Prostate gland (tissue), 2 donors: Measurements from ENCODE around the gene APBA3. TPM values are rescaled to one million over a fixed set of nuclear protein-coding genes. Genes with fewer than 3 reads are reported as not detected.

Experiments used
- DNase-seq: peaks from one replicate; pipeline ENCODE4 v3.0.0-alpha.2; 2019; ENCODE audit warnings: low spot score
- H3K27ac ChIP-seq, 2 donors: fragments of 200-600 bp; sonication (generic); 2 replicates each; pipeline ENCODE4 v1.5.1; 2017 to 2019
- H3K27me3 ChIP-seq: fragments of 200-600 bp; sonication (generic); replicated peaks from 2 replicates; pipeline ENCODE4 v1.5.1; 2019; ENCODE audit not compliant: insufficient read depth
- H3K36me3 ChIP-seq, 2 donors: fragments of 200-600 bp; sonication (generic); 1 replicate in 1 of 2; 2 replicates in 1 of 2; pipeline versions ENCODE4 v1.5.1 to v1.8.1; 2017 to 2019
- H3K4me1 ChIP-seq: fragments of 200-600 bp; sonication (generic); replicated peaks from 2 replicates; pipeline ENCODE4 v1.5.1; 2019
- H3K4me3 ChIP-seq, 2 donors: fragments of 200-600 bp; sonication (generic); 2 replicates each; pipeline ENCODE4 v1.5.1; 2017 to 2019
- H3K9me3 ChIP-seq: fragments of 200-600 bp; sonication (generic); 2 replicates; pipeline ENCODE4 v1.5.1; 2017
- CTCF ChIP-seq, 4 experiments: fragments of 200-600 bp in 2 of 4; fragments of 450-650 bp in 2 of 4; sonication (generic) in 2 of 4; IDR thresholded peaks; 1 replicate in 3 of 4; 2 replicates in 1 of 4; pipeline ENCODE4 v1.5.1; 2016 to 2019; ENCODE audit warnings: antibody characterized with exemption in 4 of 4, mild to moderate bottlenecking in 2 of 4, moderate library complexity in 2 of 4
- POLR2A ChIP-seq: fragments of 450-650 bp; IDR thresholded peaks from one replicate; pipeline ENCODE4 v1.6.1; 2016; ENCODE audit warnings: antibody characterized with exemption, mild to moderate bottlenecking
- POLR2AphosphoS5 ChIP-seq: sonication (generic); formaldehyde crosslinking; IDR thresholded peaks from one replicate; pipeline ENCODE4 v1.6.1; 2017; ENCODE audit warnings: antibody characterized with exemption
- WGBS: methylation state at CpG from one replicate; pipeline ENCODE4 v1.1.5; 2018; 5-methylcytosine and 5-hydroxymethylcytosine counted together
- intact Hi-C: fragments of 100-400 bp; cut with DNase I; formaldehyde crosslinking; loops from one replicate; pipeline ENCODE4 v1.14.2; 2022
- total RNA-seq, 2 donors: library from RNA; depleted of rRNA; stranded (reverse); fragments of >200 nt; gene quantifications; one replicate each; pipeline ENCODE4 v1.1.0, GENCODE V29; 2016

APBA3 gene
- total RNA-seq, 2 donors from 2014 or later = 45.7 to 63.8 TPM

- Histone ChIP-seq H3K27ac (no peak overlapping the region), H3K27me3 (no peaks in the 10 kb centered on the region), H3K4me3 (no peak overlapping the region), H3K4me1 (no peaks in the 10 kb centered on the region), H3K9me3 (no peaks in the 10 kb centered on the region), H3K36me3 (no peaks in the 10 kb centered on the region)
- no peak for DNase-seq
- intact Hi-C loops = no loop called here
- TF ChIP-seq POLR2AphosphoS5 (no peak), POLR2A (no peak), CTCF (IDR thresholded peaks at IDR 0.05) (no peak)
- 87% methylated on average over 24 of the region's 24 CpGs for WGBS
These were observed 41.8 kb upstream of the APBA3 start for GRCh38 chr19:3803114-3803888.

- Histone ChIP-seq H3K4me1 (no peaks in the 10 kb centered on the region), H3K27ac (no peak overlapping the region), H3K4me3 (peak overlapping the region; percentile 7 to 9), H3K27me3 (no peaks in the 10 kb centered on the region), H3K36me3 (no peaks in the 10 kb centered on the region), H3K9me3 (no peaks in the 10 kb centered on the region)
- intact Hi-C loops = no loop called here
- DNase-seq = peak; percentile 53
- TF ChIP-seq CTCF (IDR thresholded peaks at IDR 0.05) = no peak
- peak; percentile 30 for TF ChIP-seq POLR2AphosphoS5
- no peak for TF ChIP-seq POLR2A
- 6% methylated on average over 33 of the region's 46 CpGs for WGBS
These were observed 40.1 kb upstream of the APBA3 start for GRCh38 chr19:3801412-3802096.

GRCh38 chr19:3800996-3801395 lies 39.5 kb upstream of the APBA3 start:
- no peak overlapping the region for H3K27ac ChIP-seq
- TF ChIP-seq POLR2AphosphoS5 (no peak), CTCF (IDR thresholded peaks at IDR 0.05) (no peak), POLR2A (no peak)
- H3K9me3 ChIP-seq = no peaks in the 10 kb centered on the region
- WGBS = 47% methylated on average over 20 of the region's 21 CpGs
- no peak for DNase-seq
- intact Hi-C loops = no loop called here
- H3K36me3 ChIP-seq = no peaks in the 10 kb centered on the region
- H3K27me3 ChIP-seq = no peaks in the 10 kb centered on the region
- H3K4me1 ChIP-seq = no peaks in the 10 kb centered on the region
- peak overlapping the region in 1 of 2 donors; percentile 7 for H3K4me3 ChIP-seq

GRCh38 chr19:3798137-3798536 lies 36.6 kb upstream of the APBA3 start:
- H3K27ac ChIP-seq = no peak overlapping the region
- intact Hi-C loops = no loop called here
- no peak for DNase-seq
- H3K9me3 ChIP-seq = no peaks in the 10 kb centered on the region
- no peaks in the 10 kb centered on the region for H3K36me3 ChIP-seq
- TF ChIP-seq CTCF (IDR thresholded peaks at IDR 0.05) = no peak
- no peak for TF ChIP-seq POLR2A
- no peak for TF ChIP-seq POLR2AphosphoS5
- no peaks in the 10 kb centered on the region for H3K4me1 ChIP-seq
- H3K27me3 ChIP-seq = no peaks in the 10 kb centered on the region
- WGBS = 64% methylated on average over 6 of the region's 6 CpGs
- H3K4me3 ChIP-seq = no peak overlapping the region

GRCh38 chr19:3796358-3796757 lies 34.9 kb upstream of the APBA3 start:
- Histone ChIP-seq H3K27me3 (no peaks in the 10 kb centered on the region), H3K4me3 (no peak overlapping the region), H3K4me1 (no peaks in the 10 kb centered on the region), H3K27ac (no peak overlapping the region), H3K36me3 (no peaks in the 10 kb centered on the region), H3K9me3 (no peaks in the 10 kb centered on the region)
- no peak for DNase-seq
- WGBS = 97% methylated on average over 2 of the region's 2 CpGs
- intact Hi-C loops = no loop called here
- no peak for TF ChIP-seq POLR2AphosphoS5
- no peak for TF ChIP-seq CTCF (IDR thresholded peaks at IDR 0.05)
- TF ChIP-seq POLR2A = no peak
